Sigmoid colon (tissue), 7 donors: ENCODE data around the gene FBXL7. TPM values are rescaled to one million over a fixed set of nuclear protein-coding genes. Genes with fewer than 3 reads are reported as not detected.

Experiments
- DNase-seq: peaks from one replicate; pipeline ENCODE4 v3.0.0-alpha.2; 2019
- H3K27ac ChIP-seq, 4 donors: fragments of 200-600 bp; sonication (generic); one replicate each; pipeline ENCODE4 v1.5.1; 2016 to 2019; ENCODE audit warnings: mild to moderate bottlenecking in 1 of 4
- H3K27me3 ChIP-seq, 3 donors: fragments of 200-600 bp; sonication (generic); one replicate each; pipeline ENCODE4 v1.5.1; 2019; ENCODE audit warnings: mild to moderate bottlenecking in 1 of 3
- H3K36me3 ChIP-seq, 4 donors: fragments of 200-600 bp; sonication (generic); one replicate each; pipeline ENCODE4 v1.5.1; 2016 to 2019
- H3K4me1 ChIP-seq, 4 donors: fragments of 200-600 bp; sonication (generic); one replicate each; pipeline ENCODE4 v1.5.1; 2017 to 2019
- H3K4me3 ChIP-seq, 4 donors: fragments of 200-600 bp; sonication (generic); one replicate each; pipeline ENCODE4 v1.5.1; 2017 to 2019; ENCODE audit warnings: mild to moderate bottlenecking in 2 of 4, moderate library complexity in 1 of 4
- H3K9me3 ChIP-seq, 4 donors: fragments of 200-600 bp in 3 of 4; sonication (generic) in 3 of 4; one replicate each; pipeline versions ENCODE4 v1.5.1 to v1.6.1; 2013 to 2019
- EP300 ChIP-seq, 4 donors: sonication (generic); formaldehyde crosslinking; IDR thresholded peaks; one replicate each; pipeline ENCODE4 v1.6.1; 2017; ENCODE audit warnings: antibody characterized with exemption in 4 of 4
- POLR2A ChIP-seq, 2 donors: fragments of 450-650 bp; IDR thresholded peaks; one replicate each; pipeline ENCODE4 v1.6.1; 2016; ENCODE audit warnings: antibody characterized with exemption in 2 of 2, mild to moderate bottlenecking in 2 of 2, moderate library complexity in 2 of 2
- POLR2AphosphoS5 ChIP-seq, 4 donors: sonication (generic); formaldehyde crosslinking; IDR thresholded peaks; one replicate each; pipeline ENCODE4 v1.6.1; 2017; ENCODE audit warnings: antibody characterized with exemption in 4 of 4
- WGBS, 2 donors: extraction: QIAGEN DNeasy Blood & Tissue Kit; methylation state at CpG; one replicate each; pipeline ENCODE4 v1.1.7; 2013; 5-methylcytosine and 5-hydroxymethylcytosine counted together
- intact Hi-C: fragments of 100-400 bp; cut with DNase I; formaldehyde crosslinking; loops from one replicate; pipeline ENCODE4 v1.15.1; 2023
- polyA plus RNA-seq, 3 donors: library from polyadenylated mRNA; stranded (reverse); fragments of 200-250 nt; gene quantifications; one replicate each; pipeline ENCODE4 v1.2.3, GENCODE V29; 2013
- total RNA-seq, 4 donors: library from RNA; depleted of rRNA; stranded (reverse); fragments of >200 nt; gene quantifications; one replicate each; pipeline ENCODE4 v1.1.0, GENCODE V29; 2016
- TF ChIP-seq, protein P1 (sequence below), 4 experiments: fragments of 450-650 bp in 3 of 4; fragments of 200-600 bp in 1 of 4; IDR thresholded peaks; one replicate each; pipeline ENCODE4 v1.5.1; 2016 to 2019; ENCODE audit warnings: antibody characterized with exemption in 4 of 4, mild to moderate bottlenecking in 3 of 4, moderate library complexity in 2 of 4
- donor health status: healthy with polysubstance abuse.
- donor health status: Bipolar disorder and iron deficiency.
- donor health status: healthy.

Gene FBXL7
- total and polyA plus RNA-seq, 7 donors: 0.92 to 44.3 (median 18.2) TPM

DNA sequence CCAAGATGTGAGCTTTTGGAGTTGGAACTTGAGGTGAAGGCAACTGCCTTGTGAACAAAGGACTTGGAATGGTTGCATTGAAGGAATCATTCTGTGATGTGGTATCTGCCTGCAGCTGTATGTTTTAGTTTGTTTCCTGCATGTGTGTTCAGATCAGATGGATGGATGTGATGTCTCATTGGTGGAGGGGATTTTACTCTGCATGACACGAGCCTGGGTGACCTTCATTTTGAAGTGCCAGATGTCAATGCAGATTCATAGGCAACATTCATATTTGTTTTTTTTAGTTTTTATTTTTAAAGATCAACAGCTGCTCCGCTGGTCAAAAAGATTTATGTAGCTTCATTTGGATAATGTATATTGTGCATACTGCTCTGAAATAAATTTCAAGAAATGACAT, 13.5 kb downstream of the FBXL7 start:
- Histone ChIP-seq H3K9me3 (no peaks in the 10 kb centered on the region), H3K4me1 (peaks cover 0 to 13% (median 2%) of the 10 kb centered on the region in 4 donors), H3K27me3 (no peaks in the 10 kb centered on the region), H3K4me3 (no peak overlapping the region), H3K27ac (no peak overlapping the region), H3K36me3 (no peaks in the 10 kb centered on the region)
- intact Hi-C loops: no loop called here
- TF ChIP-seq POLR2AphosphoS5 (IDR thresholded peaks at IDR 0.05) (no peak), EP300 (IDR thresholded peaks at IDR 0.05) (no peak), POLR2A (IDR thresholded peaks at IDR 0.05) (no peak)
- TF ChIP-seq, protein P1, sequence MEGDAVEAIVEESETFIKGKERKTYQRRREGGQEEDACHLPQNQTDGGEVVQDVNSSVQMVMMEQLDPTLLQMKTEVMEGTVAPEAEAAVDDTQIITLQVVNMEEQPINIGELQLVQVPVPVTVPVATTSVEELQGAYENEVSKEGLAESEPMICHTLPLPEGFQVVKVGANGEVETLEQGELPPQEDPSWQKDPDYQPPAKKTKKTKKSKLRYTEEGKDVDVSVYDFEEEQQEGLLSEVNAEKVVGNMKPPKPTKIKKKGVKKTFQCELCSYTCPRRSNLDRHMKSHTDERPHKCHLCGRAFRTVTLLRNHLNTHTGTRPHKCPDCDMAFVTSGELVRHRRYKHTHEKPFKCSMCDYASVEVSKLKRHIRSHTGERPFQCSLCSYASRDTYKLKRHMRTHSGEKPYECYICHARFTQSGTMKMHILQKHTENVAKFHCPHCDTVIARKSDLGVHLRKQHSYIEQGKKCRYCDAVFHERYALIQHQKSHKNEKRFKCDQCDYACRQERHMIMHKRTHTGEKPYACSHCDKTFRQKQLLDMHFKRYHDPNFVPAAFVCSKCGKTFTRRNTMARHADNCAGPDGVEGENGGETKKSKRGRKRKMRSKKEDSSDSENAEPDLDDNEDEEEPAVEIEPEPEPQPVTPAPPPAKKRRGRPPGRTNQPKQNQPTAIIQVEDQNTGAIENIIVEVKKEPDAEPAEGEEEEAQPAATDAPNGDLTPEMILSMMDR (IDR thresholded peaks at IDR 0.05): no peak
- DNase-seq: no peak
- 63 to 69% methylated on average over 2 of the region's 2 CpGs for WGBS, 2 donors

DNA sequence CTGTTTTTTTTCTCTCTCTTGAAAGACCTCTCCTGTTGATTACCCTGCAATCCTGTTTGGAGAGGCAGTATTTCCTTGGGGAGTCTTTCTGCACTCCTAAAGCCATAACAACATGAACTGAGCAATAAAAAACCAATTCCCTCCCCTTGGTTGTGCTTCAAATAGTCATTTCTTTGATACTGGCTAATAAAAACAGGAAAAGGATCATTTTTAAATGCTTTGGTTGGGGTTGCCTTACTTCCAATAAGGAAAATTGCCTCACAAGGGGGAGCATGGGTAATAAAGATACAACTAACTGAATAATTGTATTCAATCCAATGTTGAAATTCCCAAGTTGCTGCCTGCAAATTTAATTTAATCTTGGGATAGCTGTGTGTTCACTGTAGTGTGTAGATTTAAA, 13.9 kb downstream of the FBXL7 start:
- no peak for DNase-seq
- Histone ChIP-seq H3K4me3 (no peak overlapping the region), H3K27ac (no peak overlapping the region), H3K9me3 (no peaks in the 10 kb centered on the region), H3K4me1 (peaks cover 0 to 13% (median 2%) of the 10 kb centered on the region in 4 donors), H3K27me3 (no peaks in the 10 kb centered on the region), H3K36me3 (no peaks in the 10 kb centered on the region)
- TF ChIP-seq POLR2AphosphoS5 (IDR thresholded peaks at IDR 0.05): no peak
- TF ChIP-seq, protein P1 (IDR thresholded peaks at IDR 0.05): no peak
- no peak for TF ChIP-seq EP300 (IDR thresholded peaks at IDR 0.05)
- no peak for TF ChIP-seq POLR2A (IDR thresholded peaks at IDR 0.05)
- intact Hi-C loops: no loop called here

DNA sequence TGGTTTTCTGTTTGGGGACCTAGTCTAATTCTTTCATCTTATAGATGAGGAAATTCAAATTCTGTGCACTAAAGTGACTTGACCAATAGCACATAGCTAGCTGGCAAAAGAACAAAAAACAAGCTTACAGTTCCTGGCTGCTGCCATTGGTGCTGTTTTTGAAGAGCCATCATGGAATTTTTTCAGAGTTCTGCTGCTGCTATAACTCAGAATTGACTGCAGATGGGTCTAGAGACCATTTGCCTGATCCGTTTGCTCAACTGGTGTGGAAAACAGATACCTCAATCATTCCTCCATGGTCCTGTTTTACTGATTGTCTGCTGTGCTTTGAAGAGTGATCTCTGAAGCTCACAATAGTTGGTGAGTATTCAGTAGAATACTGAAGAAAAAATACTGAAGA, 15.2 kb downstream of the FBXL7 start:
- no peak for DNase-seq
- Histone ChIP-seq H3K36me3 (no peaks in the 10 kb centered on the region), H3K4me3 (no peak overlapping the region), H3K4me1 (peaks cover 0 to 13% (median 2%) of the 10 kb centered on the region in 4 donors), H3K27me3 (no peaks in the 10 kb centered on the region), H3K27ac (no peak overlapping the region), H3K9me3 (no peaks in the 10 kb centered on the region)
- WGBS, 2 donors: 67 to 81% methylated on average over 1 of the region's 1 CpG
- TF ChIP-seq POLR2AphosphoS5 (IDR thresholded peaks at IDR 0.05) (no peak), POLR2A (IDR thresholded peaks at IDR 0.05) (no peak), EP300 (IDR thresholded peaks at IDR 0.05) (no peak)
- TF ChIP-seq, protein P1 (IDR thresholded peaks at IDR 0.05): no peak
- intact Hi-C loops: no loop called here

DNA sequence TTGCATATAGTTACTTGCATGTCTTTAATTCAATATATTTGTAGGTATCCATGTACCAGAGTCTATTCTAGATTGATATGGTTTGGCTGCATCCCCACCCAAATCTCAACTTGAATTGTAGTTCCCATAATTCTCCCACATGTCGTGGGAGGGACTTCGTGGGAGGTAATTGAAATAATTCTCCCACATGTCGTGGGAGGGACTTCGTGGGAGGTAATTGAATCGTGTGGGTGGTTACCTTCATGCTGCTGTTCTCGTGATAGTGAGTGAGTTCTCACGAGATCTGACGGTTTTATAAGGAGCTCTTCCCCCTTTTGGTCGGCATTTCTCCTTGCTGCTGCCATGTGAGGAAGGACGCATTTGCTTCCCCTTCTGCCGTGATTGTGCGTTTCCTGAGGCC, 16.5 kb downstream of the FBXL7 start:
- peaks cover 0 to 11% (median 8%) of the 10 kb centered on the region in 4 donors for H3K4me1 ChIP-seq
- H3K9me3 ChIP-seq: no peaks in the 10 kb centered on the region
- H3K27ac ChIP-seq: no peak overlapping the region
- TF ChIP-seq EP300 (IDR thresholded peaks at IDR 0.05) (no peak), POLR2A (IDR thresholded peaks at IDR 0.05) (no peak), POLR2AphosphoS5 (IDR thresholded peaks at IDR 0.05) (no peak)
- TF ChIP-seq, protein P1 (IDR thresholded peaks at IDR 0.05): no peak
- H3K4me3 ChIP-seq: no peak overlapping the region
- H3K36me3 ChIP-seq: no peaks in the 10 kb centered on the region
- no peak for DNase-seq
- WGBS, 2 donors: 79 to 82% methylated on average over 12 of the region's 12 CpGs
- no peaks in the 10 kb centered on the region for H3K27me3 ChIP-seq
- intact Hi-C loops: no loop called here

DNA sequence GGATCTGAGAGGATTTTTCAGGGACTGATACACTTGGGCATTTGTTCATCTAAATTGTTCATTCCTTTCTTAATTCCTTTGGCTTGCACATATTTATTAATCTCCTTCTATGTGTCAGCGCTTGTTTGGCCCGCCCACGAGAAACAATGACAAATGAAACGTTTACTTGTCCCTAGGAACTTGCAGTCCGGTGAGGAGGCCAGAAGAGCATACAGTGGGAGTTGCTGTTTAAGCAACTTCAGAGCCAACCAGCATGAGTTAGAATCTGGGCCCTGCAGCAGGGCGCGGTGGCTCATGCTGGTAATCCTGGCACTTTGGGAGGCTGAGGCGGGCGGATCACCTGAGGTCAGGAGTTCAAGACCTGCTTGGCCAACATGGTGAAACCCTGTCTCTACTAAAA, 18.8 kb downstream of the FBXL7 start:
- intact Hi-C loops: no loop called here
- TF ChIP-seq POLR2AphosphoS5 (IDR thresholded peaks at IDR 0.05) (no peak), EP300 (IDR thresholded peaks at IDR 0.05) (no peak), POLR2A (IDR thresholded peaks at IDR 0.05) (no peak)
- TF ChIP-seq, protein P1 (IDR thresholded peaks at IDR 0.05): no peak

More for the DNA sequence above, 18.8 kb downstream of the FBXL7 start:
- Histone ChIP-seq H3K9me3 (no peaks in the 10 kb centered on the region), H3K27ac (no peak overlapping the region), H3K36me3 (no peaks in the 10 kb centered on the region), H3K4me3 (no peak overlapping the region), H3K27me3 (no peaks in the 10 kb centered on the region), H3K4me1 (peaks cover 0 to 23% (median 15%) of the 10 kb centered on the region in 4 donors)
- WGBS, 2 donors: 84 to 85% methylated on average over 9 of the region's 9 CpGs
- DNase-seq: no peak
